Activated gamma-delta T cell treated with anti-CD3 and anti-CD28 coated beads, Interleukin-2, amount 50 U/mL, for 16 hours (primary cell): ENCODE results near the gene MINDY2.
"Not testable (repeated sequence)": the region's sequence is repeated elsewhere in the genome, so short reads cannot be mapped to it uniquely, and the experiment has no call there.

ENCODE experiments used
- DNase-seq: peaks from one replicate; pipeline ENCODE4 v3.0.0-alpha.2; 2020; ENCODE audit warnings: low read depth

Gene MINDY2

DNA sequence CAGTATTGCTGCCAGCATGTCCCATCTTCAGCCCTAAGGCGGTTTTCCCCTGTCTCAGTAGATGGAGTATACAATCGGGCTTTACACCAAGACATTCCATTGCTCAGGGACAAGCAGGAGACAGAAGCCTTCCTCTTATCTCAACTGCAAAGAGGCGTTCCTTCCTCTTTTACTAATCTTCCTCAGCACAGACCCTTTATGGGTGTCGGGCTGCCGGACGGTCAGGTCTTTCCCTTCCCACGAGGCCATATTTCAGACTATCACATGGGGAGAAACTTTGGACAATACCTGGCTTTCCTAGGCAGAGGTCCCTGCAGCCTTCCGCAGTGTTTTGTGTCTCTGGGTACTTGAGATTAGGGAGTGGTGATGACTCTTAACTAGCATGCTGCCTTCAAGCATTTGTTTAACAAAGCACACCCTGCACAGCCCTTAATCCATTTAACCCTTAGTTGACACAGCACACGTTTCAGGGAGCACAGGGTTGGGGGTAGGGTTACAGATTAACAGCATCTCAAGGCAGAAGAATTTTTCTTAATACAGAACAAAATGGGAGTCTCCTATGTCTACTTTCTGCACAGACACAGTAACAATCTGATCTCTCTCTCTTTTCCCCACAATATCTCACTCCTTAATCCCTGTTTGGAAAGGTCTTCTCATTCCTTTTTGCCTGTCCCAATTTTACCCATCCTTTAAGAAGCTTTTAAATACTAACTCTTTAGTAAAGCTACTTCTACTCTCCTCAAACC is 62.8 kb downstream of the MINDY2 start:
- DNase-seq: not testable (repeated sequence)

DNA sequence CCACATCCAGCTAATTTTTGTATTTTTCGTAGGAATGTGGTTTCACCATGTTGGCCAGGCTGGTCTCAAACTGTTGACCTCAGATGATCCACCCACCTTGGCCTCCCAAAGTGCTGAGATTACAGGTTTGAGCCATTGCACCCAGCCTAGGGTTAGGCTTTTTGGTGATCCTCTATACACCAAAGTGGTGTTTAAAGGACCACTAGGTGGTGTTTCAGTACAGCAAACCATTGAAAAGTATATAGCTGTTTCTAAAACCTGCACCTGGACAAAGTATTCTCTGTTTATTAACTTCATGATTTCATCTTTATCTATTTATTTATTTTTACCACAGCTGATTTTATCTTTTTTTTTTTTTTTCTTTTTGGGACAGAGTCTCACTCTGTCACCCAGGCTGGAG is 68.4 kb downstream of the MINDY2 start:
- DNase-seq: no peak

DNA sequence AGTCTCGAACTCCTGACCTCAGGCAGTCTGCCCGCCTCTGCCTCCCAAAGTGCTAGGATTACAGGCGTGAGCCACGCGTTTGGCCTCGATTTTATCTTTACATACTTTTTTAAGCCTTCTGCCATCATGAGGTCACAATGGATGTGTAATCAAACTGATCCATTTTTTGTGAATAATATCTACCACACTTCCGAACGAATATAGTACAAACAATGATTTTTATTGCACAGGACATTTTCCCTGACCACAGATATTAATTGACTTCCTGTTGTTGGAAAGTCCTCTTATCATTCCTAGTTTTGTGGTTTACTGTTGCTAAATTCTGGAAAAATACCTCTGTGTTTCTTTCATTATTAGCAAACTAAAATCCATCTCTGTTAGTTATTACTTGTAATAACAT is 68.9 kb downstream of the MINDY2 start:
- DNase-seq: no peak

GRCh38 chr15:58842713-58843396 is 71.8 kb downstream of the MINDY2 start:
- no peak for DNase-seq

DNA sequence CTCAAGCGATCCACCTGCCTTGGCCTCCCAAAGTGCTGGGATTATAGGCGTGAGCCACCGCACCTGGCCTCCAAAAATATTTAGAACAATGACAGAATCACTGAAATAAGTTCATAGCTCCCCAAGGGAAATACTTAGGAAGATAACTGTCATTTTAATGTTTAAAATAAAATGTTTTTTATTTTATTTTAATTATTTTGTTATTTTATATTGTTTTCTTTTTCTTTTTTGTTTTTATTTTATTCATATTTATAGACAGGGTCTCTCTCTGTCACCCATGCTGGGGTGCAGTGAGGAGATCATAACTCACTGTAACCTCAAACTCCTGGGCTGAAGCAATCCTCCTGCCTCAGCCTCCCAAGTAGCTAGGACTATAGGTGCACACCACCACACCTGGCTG is 80.1 kb downstream of the MINDY2 start:
- DNase-seq: not testable (repeated sequence)

GRCh38 chr15:58852347-58852746 is 81.2 kb downstream of the MINDY2 start:
- DNase-seq: no peak

GRCh38 chr15:58854593-58854992 is 83.5 kb downstream of the MINDY2 start:
- DNase-seq: no peak

DNA sequence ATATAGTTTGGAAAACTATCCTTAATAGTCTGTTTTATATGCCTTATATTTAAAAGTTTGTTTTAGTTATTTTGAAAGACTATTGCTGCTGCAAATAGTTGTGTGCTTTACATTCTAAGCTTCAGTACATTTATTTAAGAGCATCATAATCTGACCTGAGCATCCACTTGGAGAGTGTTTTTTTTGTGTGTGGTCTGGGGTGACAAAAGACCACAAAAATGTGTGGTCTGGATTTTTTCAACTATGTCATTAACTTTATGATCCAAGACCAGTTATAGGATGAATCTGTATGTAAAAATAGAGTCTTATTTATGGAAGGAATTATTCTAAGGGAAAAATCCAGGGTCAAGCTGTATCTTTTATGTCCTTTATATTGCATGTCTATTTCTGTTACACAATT is 85.0 kb downstream of the MINDY2 start:
- DNase-seq: no peak

GRCh38 chr15:58856621-58857020 is 85.5 kb downstream of the MINDY2 start:
- not testable (repeated sequence) for DNase-seq

- DNase-seq: no peak
These were observed 91.2 kb downstream of the MINDY2 start for GRCh38 chr15:58862326-58862725.

DNA sequence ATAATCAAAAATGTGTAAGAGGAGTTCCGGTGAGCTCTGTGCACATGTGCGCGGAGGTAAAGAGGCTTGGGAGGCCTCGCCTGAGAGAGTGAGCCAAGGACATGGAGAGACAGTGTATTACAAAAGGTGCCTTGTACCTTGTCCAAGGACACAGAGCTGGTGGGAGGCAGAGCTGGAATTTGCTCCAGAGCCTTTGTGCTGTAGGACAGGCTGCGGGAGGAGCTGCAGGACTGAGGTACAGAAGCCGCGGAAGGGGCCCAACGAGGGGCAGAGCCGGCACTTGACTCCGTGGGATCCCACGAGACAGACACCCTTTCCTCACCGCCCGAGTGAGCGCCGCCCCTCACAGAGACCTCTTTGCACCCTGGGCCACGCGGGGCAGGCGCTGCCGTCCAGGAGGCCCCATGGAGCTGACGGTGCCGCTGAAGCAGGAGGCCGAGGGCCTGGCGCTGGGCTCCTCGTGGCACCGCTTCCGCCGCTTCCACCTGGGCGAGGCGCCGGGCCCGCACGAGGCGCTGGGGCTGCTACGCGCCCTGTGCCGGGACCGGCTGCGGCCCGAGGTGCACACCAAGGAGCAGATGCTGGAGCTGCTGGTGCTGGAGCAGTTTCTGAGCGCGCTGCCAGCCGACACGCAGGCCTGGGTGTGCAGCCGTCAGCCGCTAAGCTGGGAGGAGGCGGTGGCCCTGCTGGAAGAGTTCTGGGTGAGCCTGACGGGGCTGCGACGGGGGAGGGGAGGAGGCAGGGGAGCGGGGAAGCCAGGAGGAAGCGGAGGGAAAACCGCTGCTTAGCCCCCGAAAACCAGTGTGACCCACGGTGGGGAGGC is 93.7 kb downstream of the MINDY2 start:
- DNase-seq: no peak

DNA sequence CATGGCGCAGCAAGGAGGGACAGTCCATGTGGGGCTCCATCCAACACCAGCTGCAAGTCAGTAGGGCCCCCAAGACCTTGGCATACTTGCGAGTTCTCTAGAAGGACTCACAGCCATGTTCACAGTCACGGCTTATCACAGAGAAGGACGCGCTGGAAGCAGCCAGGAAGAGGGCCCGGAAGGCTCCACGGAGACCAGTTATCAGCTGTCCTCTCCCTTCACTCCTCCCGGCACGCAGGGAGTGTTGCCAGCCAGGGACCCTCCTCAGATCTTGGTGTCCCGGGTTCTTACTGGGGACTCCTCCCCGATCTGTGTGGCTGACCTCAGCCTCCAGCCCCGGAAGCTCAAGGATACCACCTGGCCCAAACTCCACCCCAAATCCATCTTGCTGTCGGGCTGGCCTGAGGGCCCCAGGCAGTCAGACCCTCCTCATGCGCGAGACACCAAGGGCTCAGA is 94.4 kb downstream of the MINDY2 start:
- no peak for DNase-seq

GRCh38 chr15:58867926-58868325 is 96.8 kb downstream of the MINDY2 start:
- DNase-seq: no peak

DNA sequence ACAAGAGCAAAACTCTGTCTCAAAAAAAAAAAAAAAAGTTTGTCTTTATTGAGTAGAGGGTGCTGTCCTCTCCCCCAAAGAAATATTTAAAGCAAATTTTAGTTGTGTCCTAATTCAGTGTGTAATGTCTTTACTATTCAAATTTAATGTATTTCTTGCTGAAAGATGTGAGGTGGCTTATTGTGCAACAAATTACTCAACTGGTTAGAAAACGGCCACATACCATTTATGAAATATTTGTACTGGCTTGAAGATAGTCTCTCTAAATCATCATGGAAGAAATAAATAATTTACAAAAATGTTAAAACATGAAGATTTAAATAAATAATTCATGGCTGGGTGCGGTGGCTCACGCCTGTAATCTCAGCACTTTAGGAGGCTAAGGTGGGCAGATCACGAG is 99.3 kb downstream of the MINDY2 start:
- no peak for DNase-seq

- no peak for DNase-seq
These were observed 102.2 kb downstream of the MINDY2 start for GRCh38 chr15:58873267-58873666.

- no peak for DNase-seq
These were observed 104.2 kb downstream of the MINDY2 start for GRCh38 chr15:58875343-58875742.

DNA sequence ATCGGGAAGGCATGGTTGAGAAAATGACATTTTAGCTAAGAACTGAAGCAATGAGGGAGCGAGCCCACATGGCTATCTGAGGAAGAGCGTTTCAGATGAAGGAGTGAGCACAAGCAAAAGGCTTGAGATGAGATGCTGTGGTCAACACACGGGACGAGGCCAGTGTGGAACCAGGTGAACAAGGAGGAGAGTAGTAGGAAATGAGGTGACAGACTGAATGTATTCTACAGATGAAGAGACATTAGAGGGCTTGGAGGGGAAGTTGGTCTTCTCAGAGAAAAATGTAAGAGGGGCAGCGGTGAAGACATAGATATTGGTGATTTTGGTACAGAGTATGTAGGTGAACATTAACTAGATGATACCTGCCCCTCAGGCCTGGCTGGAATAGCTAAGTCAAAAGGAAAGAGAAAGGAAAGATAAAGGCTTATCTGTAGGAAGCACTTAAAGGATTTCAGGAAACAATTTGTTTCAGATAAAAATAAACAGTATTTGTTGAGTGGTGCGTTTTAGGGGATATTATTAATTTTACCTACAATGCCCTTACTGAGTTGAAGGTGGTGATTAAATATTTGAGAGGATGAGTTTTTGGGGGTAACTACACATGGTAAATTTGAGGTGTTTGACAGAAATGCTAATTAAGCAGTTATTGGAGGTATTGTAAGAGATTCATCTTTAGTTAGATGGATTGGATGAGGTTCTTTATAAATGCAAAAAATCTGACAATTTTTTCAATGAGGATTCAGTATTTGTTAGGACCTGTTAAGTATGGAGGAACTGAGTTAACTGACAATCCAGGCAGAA is 105.4 kb downstream of the MINDY2 start:
- no peak for DNase-seq

GRCh38 chr15:58877999-58878825 is 107.1 kb downstream of the MINDY2 start:
- DNase-seq: no peak

DNA sequence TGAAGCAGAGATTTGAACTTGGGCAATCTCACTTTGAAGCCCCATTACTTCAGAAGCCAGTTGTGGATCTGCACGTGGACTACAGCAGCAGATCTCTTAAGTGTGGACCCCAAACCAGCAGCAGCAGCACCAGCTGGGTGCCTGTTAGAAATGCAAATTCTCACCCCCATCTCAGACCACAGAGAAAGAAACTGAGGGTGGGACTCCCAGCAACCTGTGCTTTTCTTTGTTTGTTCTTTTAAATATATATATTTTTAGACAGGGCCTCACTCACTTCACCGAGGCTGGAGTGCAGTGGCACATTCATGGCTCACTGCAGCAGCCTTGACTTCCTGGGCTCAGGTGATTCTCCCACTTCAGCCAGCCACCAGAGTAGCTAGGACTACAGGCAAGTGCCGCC is 109.2 kb downstream of the MINDY2 start:
- DNase-seq: no peak

GRCh38 chr15:58882243-58882642 is 111.1 kb downstream of the MINDY2 start:
- DNase-seq: no peak

DNA sequence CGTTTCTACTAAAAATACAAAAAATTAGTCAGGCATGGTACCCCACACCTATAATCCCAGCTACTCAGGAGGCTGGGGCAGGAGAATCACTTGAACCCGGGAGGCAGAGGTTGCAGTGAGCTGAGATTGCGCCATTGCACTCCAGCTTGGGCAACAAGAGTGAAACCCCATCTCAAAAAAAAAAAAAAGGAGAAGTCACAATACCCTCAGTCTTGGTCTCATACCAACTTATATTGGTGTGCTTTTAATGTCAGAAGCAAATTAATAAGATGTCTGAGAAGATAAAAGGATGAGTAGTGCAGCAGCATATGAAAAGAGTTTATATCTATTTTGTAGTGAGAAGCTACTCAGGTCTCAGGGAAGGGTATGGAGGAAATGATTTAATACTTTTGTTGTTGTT is 112.8 kb downstream of the MINDY2 start:
- DNase-seq: not testable (repeated sequence)
